ENCODE measurements around the gene EFR3B.

- no peak for TF ChIP-seq MYC (IDR thresholded peaks at IDR 0.05; ENCODE audit: low read depth, low read length)
- TF ChIP-seq, protein P1, sequence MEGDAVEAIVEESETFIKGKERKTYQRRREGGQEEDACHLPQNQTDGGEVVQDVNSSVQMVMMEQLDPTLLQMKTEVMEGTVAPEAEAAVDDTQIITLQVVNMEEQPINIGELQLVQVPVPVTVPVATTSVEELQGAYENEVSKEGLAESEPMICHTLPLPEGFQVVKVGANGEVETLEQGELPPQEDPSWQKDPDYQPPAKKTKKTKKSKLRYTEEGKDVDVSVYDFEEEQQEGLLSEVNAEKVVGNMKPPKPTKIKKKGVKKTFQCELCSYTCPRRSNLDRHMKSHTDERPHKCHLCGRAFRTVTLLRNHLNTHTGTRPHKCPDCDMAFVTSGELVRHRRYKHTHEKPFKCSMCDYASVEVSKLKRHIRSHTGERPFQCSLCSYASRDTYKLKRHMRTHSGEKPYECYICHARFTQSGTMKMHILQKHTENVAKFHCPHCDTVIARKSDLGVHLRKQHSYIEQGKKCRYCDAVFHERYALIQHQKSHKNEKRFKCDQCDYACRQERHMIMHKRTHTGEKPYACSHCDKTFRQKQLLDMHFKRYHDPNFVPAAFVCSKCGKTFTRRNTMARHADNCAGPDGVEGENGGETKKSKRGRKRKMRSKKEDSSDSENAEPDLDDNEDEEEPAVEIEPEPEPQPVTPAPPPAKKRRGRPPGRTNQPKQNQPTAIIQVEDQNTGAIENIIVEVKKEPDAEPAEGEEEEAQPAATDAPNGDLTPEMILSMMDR (IDR thresholded peaks at IDR 0.05; ENCODE audit: low read depth, low read length), result no peak
These were observed 2.8 kb upstream of the EFR3B start for GRCh38 chr2:25039126-25039525.

Measured in NB4 (cell line).